Calu3 (cell line): ENCODE data around the gene SERTAD4. TPM values are rescaled to one million over a fixed set of nuclear protein-coding genes. Genes with fewer than 3 reads are reported as not detected.

Experiments used
- BruUV-seq: library from RNA; stranded (reverse); fragments of 400-500 nt; replicated peaks from 2 replicates; lab custom pipeline; 2021; lab: Mats Ljungman, UMichigan
- CTCF ChIA-PET: fragments of 300-600 bp; sonication (Branson Sonifier 250); formaldehyde crosslinking; loops from one replicate; lab custom pipeline; 2022; ENCODE audit warnings: antibody characterized with exemption; lab: Charles Lee
- DNase-seq: peaks from one replicate; pipeline ENCODE4 v3.0.0; 2022
- H3K27ac Mint-ChIP-seq: one replicate; pipeline ENCODE4 v1.8.0; 2022; ENCODE audit warnings: mixed read lengths; ENCODE audit not compliant: unreplicated experiment
- H3K27me3 Mint-ChIP-seq: one replicate; pipeline ENCODE4 v1.8.0; 2022; ENCODE audit warnings: mixed read lengths; ENCODE audit not compliant: unreplicated experiment
- H3K36me3 Mint-ChIP-seq: one replicate; pipeline ENCODE4 v1.8.0; 2022; ENCODE audit warnings: mild to moderate bottlenecking, moderate library complexity, mixed read lengths; ENCODE audit not compliant: insufficient read depth, unreplicated experiment
- H3K4me1 Mint-ChIP-seq: one replicate; pipeline ENCODE4 v1.8.0; 2022; ENCODE audit warnings: mild to moderate bottlenecking, low read depth, mixed read lengths; ENCODE audit not compliant: unreplicated experiment
- H3K4me3 Mint-ChIP-seq: one replicate; pipeline ENCODE4 v1.8.0; 2022; ENCODE audit warnings: mild to moderate bottlenecking, low read depth, moderate library complexity, mixed read lengths; ENCODE audit not compliant: unreplicated experiment
- H3K9me3 Mint-ChIP-seq: one replicate; pipeline ENCODE4 v1.8.0; 2022; ENCODE audit warnings: low read depth, mixed read lengths; ENCODE audit not compliant: unreplicated experiment
- CTCF ChIP-seq: fragments of 200-600 bp; IDR thresholded peaks from one replicate; pipeline ENCODE4 v1.8.0; 2022; ENCODE audit warnings: antibody characterized with exemption; ENCODE audit not compliant: unreplicated experiment
- intact Hi-C: fragments of 100-400 bp; cut with micrococcal nuclease; formaldehyde crosslinking; loops from one replicate; pipeline ENCODE4 v1.10.0; 2022; ENCODE audit not compliant: unreplicated experiment
- total RNA-seq: library from RNA; stranded (reverse); gene quantifications from 2 replicates; pipeline ENCODE4 v1.2.3, GENCODE V29; 2022

Gene SERTAD4
- total RNA-seq, 1 experiment from 2014 or later, result 14.7 TPM

GRCh38 chr1:210244746-210245367, 12.3 kb downstream of the SERTAD4 start:
- intact Hi-C loops, result no loop called here
- BruUV-seq, result no TSS peak
- H3K9me3 Mint-ChIP-seq, result no peaks in the 10 kb centered on the region
- no peak for TF ChIP-seq CTCF
- DNase-seq, result no peak
- H3K4me3 Mint-ChIP-seq, result no peak overlapping the region
- peaks cover 10% of the 10 kb centered on the region for H3K36me3 Mint-ChIP-seq
- H3K4me1 Mint-ChIP-seq, result peaks cover 9% of the 10 kb centered on the region
- no peak overlapping the region for H3K27ac Mint-ChIP-seq
- CTCF ChIA-PET, result no interaction called here
- H3K27me3 Mint-ChIP-seq, result no peaks in the 10 kb centered on the region

GRCh38 chr1:210246447-210246846, 13.9 kb downstream of the SERTAD4 start:
- CTCF ChIA-PET, result interaction anchor here (1.4 kb wide), 1 partner anchor 13 kb away, joined by 3 read pairs; no protein-coding TSS in a partner anchor
- intact Hi-C loops, result no loop called here
- peaks cover 15% of the 10 kb centered on the region for H3K36me3 Mint-ChIP-seq
- DNase-seq, result no peak
- peaks cover 14% of the 10 kb centered on the region for H3K4me1 Mint-ChIP-seq
- TF ChIP-seq CTCF, result no peak
- BruUV-seq, result no TSS peak
- no peaks in the 10 kb centered on the region for H3K9me3 Mint-ChIP-seq
- H3K27me3 Mint-ChIP-seq, result no peaks in the 10 kb centered on the region
- H3K27ac Mint-ChIP-seq, result no peak overlapping the region
- no peak overlapping the region for H3K4me3 Mint-ChIP-seq

DNA sequence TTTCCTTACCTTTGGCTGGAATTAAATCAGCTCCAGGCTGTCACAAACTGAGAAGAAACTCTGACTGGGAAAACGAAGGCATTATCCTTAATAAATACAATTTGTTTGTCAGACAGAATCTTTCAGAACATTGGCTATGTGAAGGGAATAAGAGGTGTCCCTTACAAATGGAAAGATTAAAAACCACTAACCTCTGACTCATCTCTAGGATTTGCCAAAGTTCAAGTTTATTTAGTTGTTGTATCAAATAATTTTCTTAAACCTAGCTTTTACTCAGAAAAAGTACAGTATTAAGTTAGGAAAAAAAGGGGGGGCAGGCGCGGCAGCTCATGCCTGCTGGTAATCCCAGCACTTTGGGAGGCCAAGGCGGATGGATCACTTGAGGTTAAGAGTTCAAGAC, 15.7 kb downstream of the SERTAD4 start:
- Mint-ChIP-seq H3K27me3 (peaks cover 13% of the 10 kb centered on the region), H3K4me1 (peaks cover 14% of the 10 kb centered on the region), H3K9me3 (no peaks in the 10 kb centered on the region), H3K36me3 (peaks cover 15% of the 10 kb centered on the region), H3K4me3 (no peak overlapping the region), H3K27ac (no peak overlapping the region)
- no peak for DNase-seq
- no TSS peak for BruUV-seq
- intact Hi-C loops, result no loop called here
- no peak for TF ChIP-seq CTCF
- CTCF ChIA-PET, result no interaction called here

GRCh38 chr1:210250665-210250997, 18.0 kb downstream of the SERTAD4 start:
- no peak overlapping the region for H3K27ac Mint-ChIP-seq

More at GRCh38 chr1:210250665-210250997, 18.0 kb downstream of the SERTAD4 start:
- intact Hi-C loops, result no loop called here
- Mint-ChIP-seq H3K36me3 (peaks cover 15% of the 10 kb centered on the region), H3K4me1 (peaks cover 14% of the 10 kb centered on the region), H3K9me3 (no peaks in the 10 kb centered on the region), H3K27me3 (peaks cover 35% of the 10 kb centered on the region), H3K4me3 (peak overlapping the region; percentile 74)
- DNase-seq, result peak; percentile 39
- TF ChIP-seq CTCF, result no peak
- BruUV-seq, result no TSS peak
- CTCF ChIA-PET, result interaction anchor here (0.6 kb wide), 1 partner anchor 41 kb away, joined by 4 read pairs; no protein-coding TSS in a partner anchor
